ENCODE results near the gene UCN2.

The UCN2 gene

GRCh38 chr3:48563382-48563918 is at the start of gene UCN2:
Gene UCN2 (minus strand): TSS chr3:48563781. CDS start chr3:48563124, 657 bp downstream.
- DNase-seq (ENCODE audit: low spot score) = no peak

- no peak for DNase-seq (ENCODE audit: low spot score)
These were observed 48.7 kb upstream of the UCN2 start for GRCh38 chr3:48612309-48612708.

GRCh38 chr3:48609088-48610005 is 45.8 kb upstream of the UCN2 start, which contains the start of gene UQCRC1:
Gene UQCRC1 (minus strand): TSS chr3:48609646. CDS start chr3:48609620, 26 bp downstream.
- peak; percentile 89 for DNase-seq (ENCODE audit: low spot score)

- DNase-seq (ENCODE audit: low spot score) = no peak
These were observed 43.9 kb upstream of the UCN2 start for GRCh38 chr3:48607519-48607918.

- no peak for DNase-seq (ENCODE audit: low spot score)
These were observed 38.0 kb upstream of the UCN2 start for GRCh38 chr3:48601622-48601994.

GRCh38 chr3:48600711-48601621 is 37.4 kb upstream of the UCN2 start:
- DNase-seq (ENCODE audit: low spot score) = no peak

- DNase-seq (ENCODE audit: low spot score) = no peak
These were observed 36.1 kb upstream of the UCN2 start for GRCh38 chr3:48599509-48600285.

- no peak for DNase-seq (ENCODE audit: low spot score)
These were observed 35.5 kb upstream of the UCN2 start for GRCh38 chr3:48599077-48599501.

- no peak for DNase-seq (ENCODE audit: low spot score)
These were observed 34.9 kb upstream of the UCN2 start for GRCh38 chr3:48598323-48599076.

- no peak for DNase-seq (ENCODE audit: low spot score)
These were observed 33.8 kb upstream of the UCN2 start for GRCh38 chr3:48597408-48597800.

GRCh38 chr3:48596676-48597407 is 33.3 kb upstream of the UCN2 start:
- DNase-seq (ENCODE audit: low spot score) = no peak

GRCh38 chr3:48596157-48596556 is 32.6 kb upstream of the UCN2 start:
- DNase-seq (ENCODE audit: low spot score) = no peak

- no peak for DNase-seq (ENCODE audit: low spot score)
These were observed 32.0 kb upstream of the UCN2 start for GRCh38 chr3:48595526-48596121.

GRCh38 chr3:48595075-48595525 is 31.5 kb upstream of the UCN2 start, which contains the start of gene COL7A1:
Gene COL7A1 (minus strand): TSS chr3:48595329. CDS start chr3:48595159, 170 bp downstream.
- DNase-seq (ENCODE audit: low spot score) = no peak

- DNase-seq (ENCODE audit: low spot score) = no peak
These were observed 31.0 kb upstream of the UCN2 start for GRCh38 chr3:48594417-48595049.

GRCh38 chr3:48593337-48593736 is 29.8 kb upstream of the UCN2 start:
- DNase-seq (ENCODE audit: low spot score) = no peak

GRCh38 chr3:48592519-48593087 is 29.0 kb upstream of the UCN2 start:
- no peak for DNase-seq (ENCODE audit: low spot score)

GRCh38 chr3:48591886-48592518 is 28.4 kb upstream of the UCN2 start:
- DNase-seq (ENCODE audit: low spot score) = no peak

Data from pons (tissue), 1 donor.